GM12891 (cell line): ENCODE data around the gene MDN1.

Source experiments
- PAX5 ChIP-seq: IDR thresholded peaks from 2 replicates; pipeline ENCODE4 v1.6.1; 2011; ENCODE audit warnings: low read length, moderate library complexity, mild to moderate bottlenecking; ENCODE audit not compliant: insufficient read depth, severe bottlenecking
- POLR2A ChIP-seq: IDR thresholded peaks from 2 replicates; pipeline ENCODE4 v1.6.1; 2011; ENCODE audit warnings: low read depth, low read length, control low read depth
- POLR2AphosphoS5 ChIP-seq: IDR thresholded peaks from 2 replicates; pipeline ENCODE4 v1.6.1; 2011; ENCODE audit warnings: low read depth, low read length, control low read depth
- POU2F2 ChIP-seq: IDR thresholded peaks from 2 replicates; pipeline ENCODE4 v1.6.1; 2011; ENCODE audit warnings: low read depth, mild to moderate bottlenecking, control low read depth, low read length, moderate library complexity
- SPI1 ChIP-seq: IDR thresholded peaks from 2 replicates; pipeline ENCODE4 v1.6.1; 2011; ENCODE audit warnings: low read depth, low read length, control low read depth
- TAF1 ChIP-seq: IDR thresholded peaks from 2 replicates; pipeline ENCODE4 v1.6.1; 2011; ENCODE audit warnings: low read depth, low read length, control low read depth

- no peak for TF ChIP-seq POLR2A
- no peak for TF ChIP-seq POLR2AphosphoS5
- no peak for TF ChIP-seq PAX5
- no peak for TF ChIP-seq SPI1
- TF ChIP-seq TAF1: no peak
- no peak for TF ChIP-seq POU2F2
Observed at GRCh38 chr6:89794324-89794723, 25.3 kb downstream of the MDN1 start.
